ENCODE results near the gene IKBKG. TPM values are rescaled to one million over a fixed set of nuclear protein-coding genes. Genes with fewer than 3 reads are reported as not detected.
"Not testable (repeated sequence)": the region's sequence is repeated elsewhere in the genome, so short reads cannot be mapped to it uniquely, and the experiment has no call there.

Gene IKBKG
- polyA plus RNA-seq, 1 of the 3 experiments (the other 2 are of a cell fraction): 36.4 TPM

DNA sequence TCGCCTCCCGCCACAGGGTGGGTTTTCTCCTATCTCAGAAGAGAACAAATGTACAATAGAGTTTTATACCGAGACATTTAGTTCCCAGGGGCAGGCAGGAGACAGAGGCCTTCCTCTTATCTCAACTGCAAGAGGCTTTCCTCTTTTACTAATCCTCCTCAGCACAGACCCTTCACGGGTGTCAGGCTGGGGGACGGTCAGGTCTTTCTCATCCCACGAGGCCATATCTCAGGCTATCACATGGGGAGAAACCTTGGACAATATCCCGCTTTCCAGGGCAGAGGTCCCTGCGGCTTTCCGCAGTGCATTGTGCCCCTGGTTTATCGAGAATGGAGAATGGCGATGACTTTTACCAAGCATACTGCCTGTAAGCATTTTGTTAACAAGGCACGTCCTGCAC is 61.4 kb downstream of the IKBKG start:
- DNase-seq; H3K79me2 ChIP-seq (ENCODE audit: insufficient read depth); POLR2A ChIA-PET; H3K4me1 ChIP-seq (ENCODE audit: control insufficient read depth in 1 of 2, insufficient read depth in 2 of 2, low read depth in 1 of 2, low read length in 1 of 2); H2AFZ ChIP-seq (ENCODE audit: low read depth); H4K20me1 ChIP-seq (ENCODE audit: insufficient read depth); H3K27me3 ChIP-seq (ENCODE audit: insufficient read depth); H3K9me3 ChIP-seq; H3K9ac ChIP-seq; H3K36me3 ChIP-seq (replicated peaks in 1 of 2; ENCODE audit: control insufficient read depth in 1 of 2, insufficient read depth in 2 of 2, low read length in 1 of 2); H3K9me2 ChIP-seq; H3F3A ChIP-seq (replicated peaks; ENCODE audit: insufficient read depth); H3K4me3 ChIP-seq (ENCODE audit: low read depth in 2 of 2, low read length in 1 of 2); H3K27ac ChIP-seq (ENCODE audit: low read depth in 2 of 2, low read length in 1 of 2); H3K4me2 ChIP-seq; CTCF ChIA-PET: not testable (repeated sequence)
- WGBS (ENCODE audit: low lambda C conversion rate): 49% methylated on average over 9 of the region's 12 CpGs

DNA sequence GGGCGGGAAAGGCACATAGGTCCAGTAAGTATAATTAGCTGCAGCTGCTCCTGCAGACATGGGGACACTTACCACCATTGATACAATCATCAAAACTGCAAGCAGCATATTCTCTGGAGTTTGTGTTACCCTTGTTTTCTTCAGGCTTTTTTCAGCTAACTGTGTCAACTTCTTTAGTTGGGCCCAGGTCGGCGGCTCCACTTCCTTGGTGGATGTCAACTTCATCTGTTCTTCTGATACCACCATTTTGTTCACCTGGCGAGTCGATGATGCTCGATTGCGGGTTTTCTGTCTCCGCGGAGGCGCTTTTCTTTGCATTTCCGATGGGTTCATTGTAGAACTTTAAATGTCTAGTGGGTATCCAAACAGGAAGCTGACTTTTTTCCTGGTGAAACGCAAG is 63.7 kb downstream of the IKBKG start:
- DNase-seq; H2AFZ ChIP-seq (ENCODE audit: low read depth); H3K9me2 ChIP-seq; H3F3A ChIP-seq (replicated peaks; ENCODE audit: insufficient read depth); H3K4me2 ChIP-seq; POLR2A ChIA-PET; CTCF ChIA-PET; H3K4me1 ChIP-seq (ENCODE audit: control insufficient read depth in 1 of 2, insufficient read depth in 2 of 2, low read depth in 1 of 2, low read length in 1 of 2); H3K9ac ChIP-seq; H3K27ac ChIP-seq (ENCODE audit: low read depth in 2 of 2, low read length in 1 of 2); H3K36me3 ChIP-seq (replicated peaks in 1 of 2; ENCODE audit: control insufficient read depth in 1 of 2, insufficient read depth in 2 of 2, low read length in 1 of 2); H3K27me3 ChIP-seq (ENCODE audit: insufficient read depth); H3K79me2 ChIP-seq (ENCODE audit: insufficient read depth); H3K4me3 ChIP-seq (ENCODE audit: low read depth in 2 of 2, low read length in 1 of 2); H4K20me1 ChIP-seq (ENCODE audit: insufficient read depth); H3K9me3 ChIP-seq: not testable (repeated sequence)
- 54% methylated on average over 12 of the region's 12 CpGs for WGBS (ENCODE audit: low lambda C conversion rate)

- H4K20me1 ChIP-seq (ENCODE audit: insufficient read depth); H3K4me3 ChIP-seq (ENCODE audit: low read depth in 2 of 2, low read length in 1 of 2); H3K9me3 ChIP-seq; H2AFZ ChIP-seq (ENCODE audit: low read depth); H3K27ac ChIP-seq (ENCODE audit: low read depth in 2 of 2, low read length in 1 of 2); POLR2A ChIA-PET; H3K27me3 ChIP-seq (ENCODE audit: insufficient read depth); H3K4me1 ChIP-seq (ENCODE audit: control insufficient read depth in 1 of 2, insufficient read depth in 2 of 2, low read depth in 1 of 2, low read length in 1 of 2); DNase-seq; H3F3A ChIP-seq (replicated peaks; ENCODE audit: insufficient read depth); H3K9me2 ChIP-seq; H3K4me2 ChIP-seq; H3K36me3 ChIP-seq (replicated peaks in 1 of 2; ENCODE audit: control insufficient read depth in 1 of 2, insufficient read depth in 2 of 2, low read length in 1 of 2); H3K9ac ChIP-seq; H3K79me2 ChIP-seq (ENCODE audit: insufficient read depth); CTCF ChIA-PET: not testable (repeated sequence)
- 5% methylated on average over 7 of the region's 12 CpGs for WGBS (ENCODE audit: low lambda C conversion rate)
These were observed 66.2 kb downstream of the IKBKG start for GRCh38 chrX:154613586-154613985.

Small RNA genes within 50 kb of the gene (small RNA-seq; reads per million reads assigned to genes)
- 0 reads per million in 7 experiments for gene AC244090.1

Other genes starting within 250 kb of the IKBKG start
- gene FLNA, start 173.0 kb upstream of the IKBKG start, polyA plus RNA-seq (2012; rRNA removed): 364 and 550 TPM in 2 replicates
- gene EMD, start 168.3 kb upstream of the IKBKG start, polyA plus RNA-seq (2012; rRNA removed): 40.4 and 68.0 TPM in 2 replicates
- 4,562 and 7,172 TPM in 2 replicates for gene RPL10, start 149.2 kb upstream of the IKBKG start, polyA plus RNA-seq (2012; rRNA removed)
- 18.2 and 22.5 TPM in 2 replicates for gene DNASE1L1, start 138.4 kb upstream of the IKBKG start, polyA plus RNA-seq (2012; rRNA removed)
- gene TAFAZZIN, start 136.1 kb upstream of the IKBKG start, polyA plus RNA-seq (2012; rRNA removed): 34.0 and 35.7 TPM in 2 replicates
- 92.2 and 102 TPM in 2 replicates for gene ATP6AP1, start 118.9 kb upstream of the IKBKG start, polyA plus RNA-seq (2012; rRNA removed)
- 403 and 408 TPM in 2 replicates for gene GDI1, start 110.5 kb upstream of the IKBKG start, polyA plus RNA-seq (2012; rRNA removed)
- gene FAM50A, start 103.5 kb upstream of the IKBKG start, polyA plus RNA-seq (2012; rRNA removed): 86.0 and 97.0 TPM in 2 replicates
- 28.3 and 33.2 TPM in 2 replicates for gene PLXNA3, start 89.3 kb upstream of the IKBKG start, polyA plus RNA-seq (2012; rRNA removed)
- 29.3 and 37.2 TPM in 2 replicates for gene LAGE3, start 68.3 kb upstream of the IKBKG start, polyA plus RNA-seq (2012; rRNA removed)
- gene UBL4A, start 61.0 kb upstream of the IKBKG start, polyA plus RNA-seq (2012; rRNA removed): 27.4 and 27.8 TPM in 2 replicates
- gene SLC10A3, start 57.0 kb upstream of the IKBKG start, polyA plus RNA-seq (2012; rRNA removed): 28.4 and 29.7 TPM in 2 replicates
- 36.7 and 42.1 TPM in 2 replicates for gene FAM3A, start 31.4 kb upstream of the IKBKG start, polyA plus RNA-seq (2012; rRNA removed)
- gene G6PD, start 774 bp upstream of the IKBKG start, polyA plus RNA-seq (2012; rRNA removed): 70.1 and 131 TPM in 2 replicates
- not detected in 2 replicates for gene CTAG1A, start 37.5 kb downstream of the IKBKG start, polyA plus RNA-seq (2012; rRNA removed)
- gene CTAG1B, start 71.7 kb downstream of the IKBKG start, polyA plus RNA-seq (2012; rRNA removed): not detected in 2 replicates
- gene CTAG2, start 106.0 kb downstream of the IKBKG start, polyA plus RNA-seq (2012; rRNA removed): 3.7 and 6.8 TPM in 2 replicates
- 3.3 and 4.5 TPM in 2 replicates for gene GAB3, start 203.5 kb downstream of the IKBKG start, polyA plus RNA-seq (2012; rRNA removed)
- gene DKC1, start 215.2 kb downstream of the IKBKG start, polyA plus RNA-seq (2012; rRNA removed): 53.0 and 73.6 TPM in 2 replicates

Measured in SK-N-SH (cell line).